MM.1S (cell line): ENCODE results near the gene TMED10.

Experiments used
- DNase-seq: peaks from one replicate; pipeline ENCODE4 v3.0.0-alpha.2; 2015
- H2AFZ ChIP-seq: fragments of 300-600 bp; sonication (generic); 2 replicates; pipeline ENCODE4 v1.6.0; 2016; ENCODE audit warnings: antibody characterized with exemption, low read length
- H3F3A ChIP-seq: fragments of 300-600 bp; sonication (generic); 2 replicates; pipeline ENCODE4 v1.6.1; 2016; ENCODE audit warnings: mild to moderate bottlenecking, antibody characterized with exemption, low read length, moderate library complexity, mixed read lengths; ENCODE audit not compliant: insufficient read depth
- H3K27ac ChIP-seq: fragments of 300-600 bp; sonication (generic); 2 replicates; pipeline ENCODE4 v1.5.1; 2016; ENCODE audit warnings: mild to moderate bottlenecking, low read length
- H3K27me3 ChIP-seq: fragments of 300-600 bp; sonication (generic); replicated peaks from 2 replicates; pipeline ENCODE4 v1.6.0; 2016; ENCODE audit warnings: low read length; ENCODE audit not compliant: insufficient read depth
- H3K36me3 ChIP-seq: fragments of 300-600 bp; sonication (generic); replicated peaks from 2 replicates; pipeline ENCODE4 v1.6.1; 2016; ENCODE audit warnings: mild to moderate bottlenecking, low read length, mixed read lengths; ENCODE audit not compliant: insufficient read depth
- H3K4me1 ChIP-seq: fragments of 300-600 bp; sonication (generic); 2 replicates; pipeline ENCODE4 v1.6.1; 2016; ENCODE audit warnings: low read length, mixed read lengths
- H3K4me2 ChIP-seq: fragments of 300-600 bp; sonication (generic); 2 replicates; pipeline ENCODE4 v1.6.0; 2016; ENCODE audit warnings: low read depth, low read length
- H3K4me3 ChIP-seq: fragments of 300-600 bp; sonication (generic); 2 replicates; pipeline ENCODE4 v1.5.1; 2016; ENCODE audit warnings: low read length, mixed read lengths
- H3K79me2 ChIP-seq: fragments of 300-600 bp; sonication (generic); 2 replicates; pipeline ENCODE4 v1.6.1; 2016; ENCODE audit warnings: mixed run types, low read length, mixed read lengths
- H3K9ac ChIP-seq: fragments of 300-600 bp; sonication (generic); 2 replicates; pipeline ENCODE4 v1.6.1; 2016; ENCODE audit warnings: low read length, mixed read lengths
- H3K9me2 ChIP-seq: fragments of 300-600 bp; sonication (generic); replicated peaks from 2 replicates; pipeline ENCODE4 v1.6.1; 2016; ENCODE audit warnings: mild to moderate bottlenecking, low read length, mixed read lengths; ENCODE audit not compliant: insufficient read depth
- H3K9me3 ChIP-seq: fragments of 300-600 bp; sonication (generic); replicated peaks from 2 replicates; pipeline ENCODE4 v1.6.1; 2016; ENCODE audit warnings: mild to moderate bottlenecking, low read length, mixed read lengths; ENCODE audit not compliant: insufficient read depth
- H4K20me1 ChIP-seq: fragments of 300-600 bp; sonication (generic); 2 replicates; pipeline ENCODE4 v1.6.1; 2016; ENCODE audit warnings: mild to moderate bottlenecking, low read length, moderate library complexity, mixed read lengths; ENCODE audit not compliant: insufficient read depth
- CTCF ChIP-seq: fragments of 300-600 bp; sonication (generic); IDR thresholded peaks from 2 replicates; pipeline ENCODE4 v1.5.1; 2016; ENCODE audit warnings: antibody characterized with exemption, low read length, mixed read lengths
- EZH2 ChIP-seq: fragments of 300-600 bp; sonication (generic); optimal IDR thresholded peaks from 2 replicates; pipeline ENCODE3; 2017; ENCODE audit warnings: low read depth, mild to moderate bottlenecking, antibody characterized with exemption, low read length, mixed read lengths
- EZH2phosphoT487 ChIP-seq: fragments of 300-600 bp; sonication (generic); IDR thresholded peaks from 2 replicates; pipeline ENCODE4 v1.6.1; 2018; ENCODE audit warnings: antibody characterized with exemption, low read length

The TMED10 gene

DNA sequence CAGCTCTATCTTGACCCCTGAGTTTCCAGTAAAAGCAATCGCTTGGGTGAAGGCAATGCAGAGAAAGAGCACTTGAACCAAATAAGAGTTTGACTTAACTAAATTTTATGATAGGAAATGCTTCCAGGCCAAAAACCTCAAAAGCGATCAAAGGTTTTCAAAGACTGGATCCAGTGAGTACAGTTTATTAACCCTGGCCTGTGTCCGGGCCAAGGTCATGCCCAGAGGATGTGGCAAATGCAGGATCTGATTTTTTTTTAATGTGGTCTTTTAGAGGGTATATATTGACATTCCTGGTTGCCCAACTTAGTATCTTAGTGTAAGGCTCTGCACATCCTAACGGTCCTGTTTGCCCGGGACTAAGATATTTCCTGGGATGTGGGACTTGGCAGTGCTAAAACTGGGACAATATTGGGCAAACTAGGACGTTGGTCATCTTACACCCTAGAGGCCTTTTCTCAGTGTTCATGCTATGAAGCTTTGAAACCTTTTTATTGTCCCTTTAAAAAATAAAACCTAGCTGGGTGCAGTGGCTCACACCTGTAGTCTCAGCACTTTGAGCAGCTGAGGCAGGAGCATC lies 40.1 kb upstream of the TMED10 start:
- no peak for TF ChIP-seq EZH2
- no peak for TF ChIP-seq CTCF
- no peak for TF ChIP-seq EZH2phosphoT487
- no peaks in the 10 kb centered on the region for H3K79me2 ChIP-seq
- H3K4me2 ChIP-seq: no peak overlapping the region
- no peaks in the 10 kb centered on the region for H3K9me2 ChIP-seq
- H3K9ac ChIP-seq: no peak overlapping the region
- DNase-seq: no peak
- no peaks in the 10 kb centered on the region for H4K20me1 ChIP-seq
- no peak overlapping the region for H3K4me3 ChIP-seq
- no peaks in the 10 kb centered on the region for H3K36me3 ChIP-seq
- no peak overlapping the region for H3K27ac ChIP-seq
- no peaks in the 10 kb centered on the region for H3F3A ChIP-seq
- H2AFZ ChIP-seq: no peak overlapping the region
- H3K27me3 ChIP-seq: no peaks in the 10 kb centered on the region
- no peaks in the 10 kb centered on the region for H3K9me3 ChIP-seq
- no peaks in the 10 kb centered on the region for H3K4me1 ChIP-seq

GRCh38 chr14:75215520-75215919 lies 39.1 kb upstream of the TMED10 start:
- DNase-seq: no peak
- H2AFZ ChIP-seq: no peak overlapping the region
- H3K36me3 ChIP-seq: no peaks in the 10 kb centered on the region
- H3K27ac ChIP-seq: no peak overlapping the region
- no peak overlapping the region for H3K4me3 ChIP-seq
- no peaks in the 10 kb centered on the region for H3K9me2 ChIP-seq
- TF ChIP-seq EZH2phosphoT487: no peak
- no peak for TF ChIP-seq CTCF
- no peak for TF ChIP-seq EZH2
- H3K27me3 ChIP-seq: no peaks in the 10 kb centered on the region
- H4K20me1 ChIP-seq: no peaks in the 10 kb centered on the region
- H3K4me1 ChIP-seq: no peaks in the 10 kb centered on the region
- H3K4me2 ChIP-seq: no peak overlapping the region
- H3F3A ChIP-seq: no peaks in the 10 kb centered on the region
- H3K79me2 ChIP-seq: no peaks in the 10 kb centered on the region
- H3K9ac ChIP-seq: no peak overlapping the region
- no peaks in the 10 kb centered on the region for H3K9me3 ChIP-seq

- no peaks in the 10 kb centered on the region for H3K27me3 ChIP-seq
- H3K9ac ChIP-seq: no peak overlapping the region
- no peaks in the 10 kb centered on the region for H4K20me1 ChIP-seq
- no peaks in the 10 kb centered on the region for H3K9me3 ChIP-seq
- H3K79me2 ChIP-seq: no peaks in the 10 kb centered on the region
- no peak overlapping the region for H3K4me3 ChIP-seq
- TF ChIP-seq CTCF (no peak), EZH2 (no peak), EZH2phosphoT487 (no peak)
- H3K4me1 ChIP-seq: no peaks in the 10 kb centered on the region
- no peak overlapping the region for H3K4me2 ChIP-seq
- no peak overlapping the region for H2AFZ ChIP-seq
- no peaks in the 10 kb centered on the region for H3F3A ChIP-seq
- no peak for DNase-seq
- H3K9me2 ChIP-seq: no peaks in the 10 kb centered on the region
- no peaks in the 10 kb centered on the region for H3K36me3 ChIP-seq
- H3K27ac ChIP-seq: no peak overlapping the region
Measured at GRCh38 chr14:75214558-75214957, 38.1 kb upstream of the TMED10 start.
